IPS-NIHi7 (cell line): Measurements from ENCODE around the gene KCNQ1.
A peak's percentile ranks its signal among the peaks of the same experiment; 100 is the strongest.

Experiments
- DNase-seq: peaks from one replicate; pipeline ENCODE4 v3.0.0; 2012; ENCODE audit warnings: mixed read lengths; ENCODE audit errors: extremely low spot score

KCNQ1 gene

GRCh38 chr11:2805388-2806056, 360.7 kb downstream of the KCNQ1 start:
- DNase-seq: no peak

GRCh38 chr11:2806351-2807024, 361.7 kb downstream of the KCNQ1 start:
- DNase-seq: no peak

- DNase-seq: no peak
These were observed 362.3 kb downstream of the KCNQ1 start for GRCh38 chr11:2807025-2807681.

GRCh38 chr11:2807801-2808241, 363.0 kb downstream of the KCNQ1 start:
- no peak for DNase-seq

- DNase-seq: no peak
These were observed 364.3 kb downstream of the KCNQ1 start for GRCh38 chr11:2808850-2809846.

GRCh38 chr11:2809854-2810253, 365.0 kb downstream of the KCNQ1 start:
- no peak for DNase-seq

- no peak for DNase-seq
These were observed 365.8 kb downstream of the KCNQ1 start for GRCh38 chr11:2810411-2811205.

- DNase-seq: no peak
These were observed 366.6 kb downstream of the KCNQ1 start for GRCh38 chr11:2811206-2812091.

- DNase-seq: peak; percentile 64
These were observed 367.7 kb downstream of the KCNQ1 start for GRCh38 chr11:2812371-2812991.

GRCh38 chr11:2813141-2813908, 368.5 kb downstream of the KCNQ1 start:
- DNase-seq: no peak

- no peak for DNase-seq
These were observed 369.2 kb downstream of the KCNQ1 start for GRCh38 chr11:2813968-2814367.

- DNase-seq: no peak
These were observed 369.9 kb downstream of the KCNQ1 start for GRCh38 chr11:2814751-2815150.

- DNase-seq: no peak
These were observed 371.1 kb downstream of the KCNQ1 start for GRCh38 chr11:2815762-2816496.

GRCh38 chr11:2816523-2816922, 371.7 kb downstream of the KCNQ1 start:
- no peak for DNase-seq

- DNase-seq: no peak
These were observed 372.2 kb downstream of the KCNQ1 start for GRCh38 chr11:2816941-2817421.

- no peak for DNase-seq
These were observed 372.6 kb downstream of the KCNQ1 start for GRCh38 chr11:2817431-2817830.

- no peak for DNase-seq
These were observed 373.2 kb downstream of the KCNQ1 start for GRCh38 chr11:2818021-2818420.

- no peak for DNase-seq
These were observed 373.7 kb downstream of the KCNQ1 start for GRCh38 chr11:2818503-2818902.
